HG02973 (cell line): ENCODE results near the gene DGKI.

Source experiments
- ATAC-seq: cut with Tn5 transposase; IDR thresholded peaks from one replicate; pipeline ENCODE4 v1.9.1; 2021; ENCODE audit warnings: moderate library complexity; ENCODE audit not compliant: unreplicated experiment

DGKI gene

DNA sequence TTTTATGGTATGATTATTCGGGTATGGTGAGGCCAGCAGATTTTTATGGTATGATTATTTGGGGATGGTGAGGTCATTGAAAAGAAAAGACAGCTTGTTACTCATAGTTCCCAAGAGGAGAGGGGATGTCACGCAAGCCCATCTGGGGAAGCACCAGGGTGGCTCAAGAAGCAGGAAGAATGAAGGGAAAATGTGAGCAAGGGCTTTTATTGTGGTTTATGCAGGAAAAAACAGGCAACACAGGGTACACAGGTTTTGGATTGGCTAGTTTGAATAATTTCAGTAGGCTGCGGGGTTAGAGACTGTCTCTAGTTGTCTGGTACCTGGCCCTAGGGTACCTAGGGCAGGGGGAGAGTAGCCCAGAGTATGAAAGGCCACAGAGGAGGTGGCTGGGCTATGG is 26.8 kb upstream of the DGKI start:
- ATAC-seq = no peak

DNA sequence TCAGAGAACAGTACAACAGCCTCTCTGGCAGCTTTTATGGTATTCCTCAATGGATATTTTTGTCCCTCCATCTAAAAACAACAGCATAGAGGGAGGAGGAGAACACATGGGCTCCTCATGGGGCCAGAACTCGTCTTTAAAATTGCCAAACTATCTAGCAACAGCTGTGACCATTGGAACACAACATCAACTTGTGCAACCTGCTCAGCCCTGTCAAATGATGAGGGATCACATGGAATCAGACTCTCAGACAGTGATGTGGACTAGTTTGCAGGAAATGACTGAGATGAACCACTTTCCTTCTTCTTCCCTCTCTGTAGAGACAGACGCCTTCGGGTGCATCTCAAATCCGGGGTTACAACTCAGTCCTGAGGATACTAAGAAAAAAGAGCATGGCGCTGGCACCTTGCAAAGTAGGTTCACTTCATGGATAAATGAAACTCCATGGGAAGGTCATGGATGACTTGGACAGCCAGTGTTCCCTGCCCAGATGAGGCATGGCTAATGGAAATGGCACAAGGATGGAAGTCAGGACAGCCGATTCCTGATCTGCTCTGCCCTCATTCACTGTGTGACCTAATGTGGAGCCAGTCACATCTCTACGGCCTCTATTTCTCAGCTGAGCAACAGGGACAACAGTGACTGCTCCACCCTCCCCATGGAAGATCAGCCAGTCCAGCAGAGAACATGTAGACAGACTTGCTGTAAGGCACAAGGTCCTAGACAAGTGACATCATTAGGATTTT is 24.6 kb upstream of the DGKI start:
- no peak for ATAC-seq

DNA sequence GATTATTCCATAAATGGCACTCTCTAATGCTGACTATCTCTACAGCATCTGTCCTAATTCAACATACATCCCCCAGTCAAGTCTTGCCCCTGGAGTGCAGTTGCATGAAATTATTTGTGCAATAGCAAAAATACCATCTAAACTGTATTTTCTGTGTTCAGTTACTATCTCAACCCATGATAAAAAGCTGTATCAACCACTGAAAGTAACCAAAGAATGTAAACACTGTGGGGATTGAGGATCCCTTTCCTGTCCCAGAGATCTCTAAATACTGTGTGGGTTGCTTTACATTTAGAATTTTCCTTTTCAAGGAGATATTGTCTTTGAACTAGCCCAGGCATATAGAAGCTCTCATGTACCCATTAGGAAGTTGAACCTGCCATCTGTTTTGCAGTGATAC is 23.9 kb upstream of the DGKI start:
- no peak for ATAC-seq

DNA sequence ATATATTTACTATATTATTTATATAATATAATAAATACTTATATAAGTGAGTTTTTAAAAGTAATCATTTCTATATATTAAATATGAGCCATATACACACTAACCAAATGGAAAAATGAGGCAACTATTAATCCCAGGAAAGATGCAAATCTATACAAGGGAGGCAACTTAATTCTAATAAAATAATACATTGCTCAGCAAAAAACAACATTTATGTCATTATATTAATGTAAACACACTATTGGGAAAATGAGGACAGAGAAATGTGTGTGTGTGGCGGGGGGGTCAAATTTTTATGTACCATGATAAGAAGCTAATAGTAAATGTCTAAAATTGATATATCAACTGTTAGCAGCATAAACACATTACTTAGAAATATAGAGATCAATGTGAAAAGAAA is 23.3 kb upstream of the DGKI start:
- no peak for ATAC-seq

DNA sequence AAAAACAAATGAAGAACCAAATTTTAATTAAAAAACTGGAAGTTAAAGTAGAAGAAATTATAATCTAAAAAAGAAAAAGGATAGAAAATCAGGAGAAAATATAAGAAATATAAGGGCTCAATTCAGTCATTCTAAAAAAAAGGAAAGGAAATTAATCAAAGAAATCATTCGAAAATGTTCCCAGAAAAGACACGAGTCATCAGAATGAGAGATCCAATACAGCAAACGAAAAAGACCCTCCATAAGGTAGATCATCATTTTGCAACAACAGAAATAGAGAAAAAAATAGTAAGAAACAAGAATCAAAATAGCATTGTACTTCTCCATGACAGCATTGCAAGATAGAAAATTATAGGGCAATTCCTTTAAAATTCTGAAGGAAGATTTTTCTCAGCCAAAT is 22.5 kb upstream of the DGKI start:
- no peak for ATAC-seq

DNA sequence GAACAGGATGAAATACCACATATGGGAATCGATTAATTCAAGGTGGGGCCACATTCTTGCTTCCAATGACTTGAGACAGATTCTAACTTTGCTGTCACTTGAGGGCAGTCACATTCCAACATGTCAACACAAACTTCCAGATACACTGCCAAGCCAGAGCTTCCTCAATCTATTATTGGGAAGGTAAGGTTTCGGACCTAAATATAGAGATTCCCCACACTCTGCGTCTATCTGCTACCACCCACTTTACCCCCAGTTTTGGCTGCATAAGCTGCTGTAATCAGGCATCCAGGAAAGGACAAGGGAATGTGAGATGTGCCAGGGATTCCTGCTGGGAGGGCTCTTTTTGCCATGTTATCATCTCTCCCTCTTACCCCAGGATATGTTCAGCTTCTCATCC is 20.5 kb upstream of the DGKI start:
- ATAC-seq = no peak

DNA sequence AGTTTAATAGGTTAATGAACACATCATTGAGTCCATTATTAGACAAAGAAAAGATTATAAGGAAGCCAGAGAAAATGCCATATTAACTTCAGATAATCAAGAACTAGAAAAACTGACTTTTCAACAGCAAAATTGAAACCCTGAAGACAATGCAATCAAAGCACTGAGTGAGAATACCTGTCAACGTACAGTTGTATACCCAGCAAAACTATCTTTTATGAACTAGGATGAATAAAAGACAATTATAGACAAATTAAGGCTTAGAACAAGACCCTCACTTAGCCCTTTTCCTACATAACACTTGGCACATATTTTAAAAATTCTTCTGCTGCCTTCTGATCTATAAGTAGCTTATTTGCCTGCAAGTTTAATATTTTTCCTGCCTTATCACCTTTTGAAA is 19.0 kb upstream of the DGKI start:
- ATAC-seq = no peak

DNA sequence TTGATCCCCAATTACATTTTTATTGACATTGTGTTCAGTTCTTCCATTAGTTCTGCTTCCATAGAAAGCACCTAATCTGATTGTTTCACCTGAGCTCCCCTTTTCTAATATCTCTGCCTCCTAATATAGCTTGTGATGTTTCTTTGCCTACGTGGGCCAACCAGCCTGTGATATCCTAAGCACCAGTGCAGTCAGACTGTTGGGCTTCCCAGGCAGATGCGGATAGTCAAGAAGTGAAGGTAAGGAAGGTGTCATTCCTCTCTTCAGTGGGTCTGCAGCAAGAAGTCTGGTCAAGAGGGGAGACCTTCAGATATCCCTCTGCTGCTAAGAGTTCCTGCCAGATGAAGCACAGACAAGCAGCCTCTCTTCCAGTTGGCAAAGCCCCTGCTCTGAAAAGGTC is 16.2 kb upstream of the DGKI start:
- no peak for ATAC-seq

DNA sequence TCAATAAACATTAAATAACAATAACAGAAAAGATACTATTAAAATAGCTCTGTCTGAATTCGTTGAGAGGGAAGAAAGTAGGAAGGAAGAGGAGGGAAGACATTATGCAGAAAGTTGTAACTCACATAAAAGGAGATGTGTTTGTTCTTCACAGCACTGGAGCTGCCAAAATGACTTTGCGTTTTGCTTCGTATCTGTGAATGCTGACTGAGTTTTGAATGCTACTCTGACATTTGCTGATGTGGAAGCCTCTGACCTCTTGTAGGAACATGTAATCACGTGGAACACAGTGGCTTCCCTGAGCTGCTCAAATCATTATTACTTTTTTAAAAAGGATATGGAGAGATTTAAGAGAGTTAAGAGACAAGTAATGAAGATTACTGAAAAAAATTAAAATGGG is 15.6 kb upstream of the DGKI start:
- no peak for ATAC-seq

DNA sequence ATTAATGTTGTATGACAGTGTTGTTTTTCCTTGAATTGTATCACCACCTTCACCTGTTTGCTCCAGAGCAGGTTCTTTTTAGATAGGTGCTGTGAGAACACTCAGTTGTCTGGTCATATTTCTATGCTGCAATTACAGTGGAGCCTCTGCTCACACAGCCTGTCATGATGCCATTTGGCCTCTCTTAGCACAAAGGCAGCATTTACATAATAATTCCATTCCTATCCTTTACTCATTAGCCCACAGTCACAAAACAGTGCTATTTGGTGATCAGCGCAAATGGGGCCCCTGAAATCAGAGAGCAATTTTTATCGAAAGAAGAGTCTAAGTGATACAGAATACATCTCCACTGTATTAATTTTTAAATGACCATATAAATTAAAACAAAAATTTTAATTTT is 13.8 kb upstream of the DGKI start:
- no peak for ATAC-seq

DNA sequence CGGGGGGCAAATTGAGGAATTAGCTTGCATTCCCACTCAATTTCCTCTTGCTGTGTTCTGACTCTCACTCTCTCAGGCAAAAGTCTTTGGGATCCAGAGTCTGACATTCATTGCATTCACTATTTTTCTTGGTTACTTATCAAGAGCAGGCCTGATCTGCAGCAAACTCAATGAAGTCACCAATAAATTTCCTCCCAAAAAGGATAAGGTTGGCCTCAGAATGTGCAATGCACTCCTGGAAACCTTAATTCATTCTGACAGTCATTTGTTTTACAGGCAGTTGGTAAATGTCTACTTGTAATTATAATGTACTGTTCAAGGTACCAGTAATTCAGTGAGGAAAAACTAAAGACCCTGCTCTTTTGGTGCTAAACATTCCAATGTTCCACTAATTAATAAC is 6.3 kb upstream of the DGKI start:
- no peak for ATAC-seq

DNA sequence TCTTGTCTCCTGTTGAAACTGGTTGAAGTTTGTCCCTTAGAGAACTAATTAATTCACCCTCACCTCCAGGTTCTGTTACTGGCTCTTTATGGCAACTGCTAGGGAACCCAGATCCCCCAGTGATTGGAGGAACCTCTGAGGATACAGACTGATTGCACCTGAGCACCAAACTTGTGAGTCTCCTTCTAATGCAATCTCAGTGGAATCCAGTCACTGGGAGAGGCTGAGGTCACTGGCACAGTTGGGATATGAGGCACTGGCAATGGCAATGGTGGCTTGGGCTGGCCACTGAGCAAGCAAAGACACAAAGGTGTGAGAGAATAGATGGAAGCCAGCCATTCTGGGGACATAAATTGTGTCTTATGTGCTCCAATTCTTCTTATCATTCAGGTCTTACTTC is 5.3 kb upstream of the DGKI start:
- no peak for ATAC-seq

DNA sequence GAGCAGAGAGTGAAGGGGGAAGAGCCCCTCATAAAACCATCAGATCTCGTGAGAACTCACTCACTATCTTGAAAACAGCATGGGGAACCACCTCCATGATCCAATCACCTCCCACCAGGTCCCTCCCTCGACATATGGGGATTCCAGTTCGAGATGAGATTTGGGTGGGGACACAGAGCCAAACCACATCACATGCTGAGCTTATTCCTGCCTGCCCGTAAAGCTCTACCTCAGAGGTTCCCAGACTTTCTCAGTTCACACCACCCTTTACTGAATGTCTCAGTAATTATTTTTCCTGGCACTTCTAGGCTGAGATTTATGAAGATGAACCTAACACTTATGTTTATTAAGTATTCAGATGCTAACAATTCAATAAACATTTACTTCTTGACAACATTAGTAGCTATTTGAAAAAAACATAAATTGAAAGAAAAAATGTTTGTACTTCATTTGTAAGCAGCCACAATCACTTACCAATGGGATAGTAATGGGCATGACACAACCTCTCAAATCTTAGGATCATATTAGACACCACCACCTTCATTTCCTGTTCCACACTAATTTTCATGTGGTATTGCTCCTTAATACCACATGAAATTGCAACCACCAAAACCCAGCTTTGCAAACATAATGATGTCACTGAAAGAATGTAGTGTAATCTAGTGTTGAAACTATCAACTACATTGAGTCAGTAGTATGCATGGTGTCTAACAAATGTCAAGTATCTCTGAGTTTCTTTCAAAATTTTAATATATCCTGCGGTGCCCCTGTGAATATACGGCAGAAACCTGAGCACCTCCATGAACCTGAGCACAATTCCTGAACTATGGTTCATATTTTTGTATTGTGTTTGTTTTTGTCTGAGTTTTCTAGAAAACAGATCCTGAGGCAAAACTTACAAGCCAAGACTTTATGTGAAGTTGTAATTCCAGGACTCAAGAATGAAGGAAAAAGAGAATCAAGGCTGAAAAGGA is 4.5 kb upstream of the DGKI start:
- ATAC-seq = no peak

DNA sequence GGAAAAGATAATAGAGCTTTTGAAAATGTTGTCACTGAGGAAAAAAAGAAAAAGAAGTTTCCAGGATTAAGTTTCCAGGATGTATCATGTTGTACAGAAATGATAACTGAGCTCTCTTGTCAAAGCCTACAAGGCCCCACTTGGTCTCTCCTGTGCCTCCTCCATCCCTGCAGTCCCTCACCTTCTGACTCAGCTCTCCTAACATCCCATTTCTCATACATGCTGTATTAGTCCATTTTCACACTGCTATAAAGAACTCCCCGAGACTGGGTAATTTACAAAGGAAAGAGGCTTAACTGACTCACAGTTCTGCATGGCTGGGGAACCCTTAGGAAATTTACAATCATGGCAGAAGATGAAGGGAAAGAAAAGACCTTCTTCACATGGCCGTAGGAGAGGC is 3.8 kb upstream of the DGKI start:
- no peak for ATAC-seq

DNA sequence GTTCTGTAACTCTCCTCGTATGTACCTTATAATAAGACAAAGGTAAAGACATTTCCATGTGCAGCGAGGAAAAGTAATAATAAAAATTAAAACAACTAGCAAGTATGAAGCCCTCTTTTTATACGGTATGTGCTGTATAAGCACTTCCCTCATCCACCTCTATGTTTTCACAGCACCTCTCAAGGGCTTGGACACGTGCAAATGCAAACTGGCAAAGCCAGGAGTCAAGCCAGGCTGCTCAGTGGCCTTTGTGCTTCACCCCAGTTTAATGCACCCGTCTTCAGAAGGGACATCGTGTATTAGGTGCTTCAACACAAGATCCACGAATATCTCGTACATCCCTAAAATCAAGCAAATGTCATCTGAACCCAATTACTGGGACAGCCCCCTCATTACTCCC is 1.3 kb upstream of the DGKI start:
- ATAC-seq = no peak

DNA sequence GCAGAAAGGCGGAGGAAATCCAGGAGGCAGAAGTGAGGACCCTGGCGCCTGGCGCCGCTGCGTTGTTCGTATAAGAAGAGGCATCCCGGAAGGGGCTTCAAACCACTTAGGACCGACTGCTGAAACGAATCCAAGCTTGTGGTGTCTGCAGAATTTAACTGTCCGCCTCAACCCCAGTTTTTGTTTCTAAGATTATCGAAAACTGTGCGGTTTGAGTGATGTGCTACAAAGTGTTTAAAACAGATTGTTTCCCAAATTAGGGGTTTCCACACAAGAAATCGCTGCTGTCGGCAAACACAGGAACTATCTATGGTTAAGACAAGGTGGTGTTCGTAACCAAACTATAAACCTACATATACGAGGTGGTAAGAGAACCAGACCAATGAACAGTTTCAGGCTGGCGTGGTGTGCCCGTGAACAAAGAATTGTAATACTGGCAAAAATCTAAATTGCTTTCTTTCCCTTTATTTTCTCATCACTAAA is 835 bp upstream of the DGKI start:
- ATAC-seq = no peak

DNA sequence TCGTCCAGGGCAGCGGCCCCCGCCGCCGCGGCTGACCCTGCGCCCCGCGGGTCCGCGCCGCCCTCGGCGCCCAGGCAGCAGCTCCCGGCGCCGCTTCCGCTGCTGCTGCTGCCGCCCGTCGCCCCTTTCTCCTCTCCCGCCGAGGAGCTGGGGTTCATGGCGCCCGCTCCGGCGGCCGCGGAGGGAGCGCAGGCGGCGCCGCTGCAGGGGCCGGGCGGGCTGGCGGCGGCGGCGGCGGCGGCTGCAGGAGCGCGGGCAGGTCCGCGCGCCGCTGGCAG is 286 bp downstream of the DGKI start:
- peak; percentile 32 for ATAC-seq

DNA sequence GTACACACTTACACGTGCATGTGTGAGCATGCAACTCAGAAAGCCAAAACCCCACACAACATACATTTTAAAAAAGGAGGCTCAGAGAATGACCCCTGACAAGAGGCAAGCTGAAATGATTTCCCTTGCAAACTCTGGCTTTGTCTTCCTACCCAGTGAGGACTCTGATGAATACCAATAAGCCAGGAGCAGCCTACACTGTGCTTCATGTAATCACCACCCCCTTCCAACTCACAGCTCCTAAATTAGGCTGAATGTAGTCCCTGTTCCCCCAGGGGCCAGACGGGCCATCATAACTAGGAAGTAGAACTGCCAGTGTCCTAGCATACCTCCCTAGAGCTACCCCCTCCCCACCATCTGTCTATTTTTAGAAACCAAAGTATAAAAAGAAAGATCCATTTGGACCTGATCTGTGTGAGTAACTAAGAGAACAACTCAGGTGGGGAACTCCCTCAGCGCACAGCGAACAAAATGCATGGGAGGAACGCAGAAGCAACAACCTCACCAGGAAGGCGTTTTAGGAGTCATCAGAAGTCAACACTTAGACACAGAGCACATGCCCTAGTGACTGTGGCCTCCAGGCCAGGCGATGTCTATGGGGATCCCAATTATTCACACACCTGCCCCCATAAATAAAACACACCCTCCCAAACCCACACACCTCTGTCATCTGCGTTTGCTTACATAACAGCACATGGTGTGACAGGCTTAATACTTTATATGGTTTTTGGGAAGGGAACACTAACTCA is 1.9 kb downstream of the DGKI start:
- no peak for ATAC-seq

DNA sequence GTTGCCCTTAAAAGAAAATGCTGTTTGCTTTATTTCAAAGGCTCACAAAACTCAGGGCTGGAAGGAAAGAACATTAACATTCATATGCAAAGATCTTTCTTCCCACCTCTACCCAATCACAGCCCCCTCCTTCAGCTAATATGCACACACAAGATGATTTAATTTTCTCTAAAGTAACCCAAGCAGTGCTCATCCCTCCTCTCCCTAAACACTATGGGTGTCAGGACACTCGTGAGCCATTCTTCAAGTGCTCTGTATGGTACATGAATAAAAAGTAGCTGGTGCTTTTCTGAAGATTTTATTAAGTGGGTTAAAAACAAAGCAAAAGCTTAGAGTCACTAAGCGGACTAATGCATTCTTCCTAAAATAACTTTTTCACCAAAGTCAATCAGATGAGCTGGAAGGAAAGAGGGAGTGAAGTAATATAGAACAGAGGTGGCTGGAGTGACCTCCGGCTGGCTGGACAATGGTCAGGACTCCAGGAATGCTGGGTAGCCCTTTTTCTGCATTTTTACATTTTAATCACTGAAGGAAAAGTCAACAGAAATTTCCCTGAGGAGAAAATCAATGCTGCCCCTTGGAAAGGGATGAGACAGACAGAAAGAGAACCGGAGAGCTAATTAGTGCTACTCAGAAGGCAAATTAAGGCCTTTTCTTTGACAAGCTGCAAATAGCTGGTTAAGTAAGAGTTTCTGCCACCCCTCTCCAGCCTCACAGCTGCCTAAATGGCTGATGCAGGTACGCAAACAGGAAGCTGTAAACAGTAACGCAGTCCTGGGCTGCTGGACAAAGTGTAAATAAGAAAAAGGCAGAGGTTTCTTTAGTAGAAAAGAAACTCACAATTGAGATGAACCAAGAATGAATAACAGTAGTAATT is 6.6 kb downstream of the DGKI start:
- no peak for ATAC-seq

DNA sequence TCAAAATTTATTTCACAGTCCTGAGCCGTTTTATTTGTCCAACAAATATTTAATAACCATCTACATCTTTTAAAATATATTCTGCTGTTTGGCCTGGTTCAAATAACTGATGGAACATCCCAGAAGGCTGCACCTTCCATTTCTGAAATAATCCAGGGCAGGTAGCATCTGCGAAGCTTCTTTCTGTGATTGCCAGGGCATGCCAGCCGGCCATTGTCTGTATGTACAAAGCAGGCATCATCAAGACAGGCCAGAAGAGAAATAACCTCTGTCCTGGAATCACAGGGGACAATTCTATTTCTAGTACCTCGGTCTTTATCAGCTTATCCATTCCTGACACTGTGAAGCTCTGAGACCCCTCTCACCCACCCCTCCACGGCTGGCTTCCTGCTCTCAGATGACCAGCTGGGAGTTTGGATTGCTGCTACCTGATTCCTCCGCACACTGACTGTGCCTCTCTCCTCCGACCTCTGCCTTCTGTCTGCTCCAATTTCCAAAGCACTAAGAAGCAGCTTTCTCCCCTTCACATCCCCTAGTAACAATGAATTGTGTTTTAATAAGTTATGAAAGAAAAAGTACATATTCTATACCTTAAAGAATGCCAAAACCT is 8.0 kb downstream of the DGKI start:
- no peak for ATAC-seq
